Spinal cord (tissue), 10 donors: Measurements from ENCODE around the gene XRCC2. TPM values are rescaled to one million over a fixed set of nuclear protein-coding genes. Genes with fewer than 3 reads are reported as not detected.
"Not testable (repeated sequence)": the region's sequence is repeated elsewhere in the genome, so short reads cannot be mapped to it uniquely, and the experiment has no call there.

Source experiments
- DNase-seq, 6 donors: peaks; one replicate each; pipeline versions ENCODE4 v3.0.0 to v3.0.0-alpha.2; 2013 to 2015; ENCODE audit warnings: low spot score in 6 of 6, low read depth in 4 of 6
- H3K27ac ChIP-seq: one replicate; pipeline ENCODE4 v1.5.1; 2013; ENCODE audit warnings: low read depth, low read length, control low read depth
- H3K27me3 ChIP-seq: one replicate; pipeline ENCODE4 v1.6.1; 2013; ENCODE audit warnings: low read length; ENCODE audit not compliant: control insufficient read depth, insufficient read depth
- H3K36me3 ChIP-seq: one replicate; pipeline ENCODE4 v1.6.1; 2013; ENCODE audit warnings: low read length; ENCODE audit not compliant: control insufficient read depth, insufficient read depth
- H3K4me1 ChIP-seq: one replicate; pipeline ENCODE4 v1.6.1; 2013; ENCODE audit warnings: low read length; ENCODE audit not compliant: control insufficient read depth, insufficient read depth
- H3K4me3 ChIP-seq: one replicate; pipeline ENCODE4 v1.5.1; 2013; ENCODE audit warnings: low read depth, low read length, control low read depth
- H3K9me3 ChIP-seq: one replicate; pipeline ENCODE4 v1.6.1; 2013; ENCODE audit warnings: low read length; ENCODE audit not compliant: control insufficient read depth, insufficient read depth
- WGBS: methylation state at CpG from one replicate; pipeline ENCODE4 v1.1.5; 2013; ENCODE audit warnings: missing lambda C conversion rate; ENCODE audit not compliant: insufficient coverage; 5-methylcytosine and 5-hydroxymethylcytosine counted together
- polyA plus RNA-seq, 2 donors: library from polyadenylated mRNA; unstranded; fragments of 120-200 nt; gene quantifications; one replicate each; pipeline ENCODE4 v1.2.1, GENCODE V29; 2013; ENCODE audit not compliant: insufficient read length in 2 of 2
- total RNA-seq, 2 donors: library from RNA; depleted of rRNA in 1 of 2; stranded (reverse); fragments of 120-200 nt in 1 of 2; fragments of >200 nt in 1 of 2; gene quantifications; one replicate each; pipeline versions ENCODE4 v1.2.3 to v1.2.4, GENCODE V29; 2013 to 2014
- donor health status: healthy.

Gene XRCC2
- total and polyA plus RNA-seq, 4 donors, result 3.9 to 5.9 (median 4.5) TPM

- H3K4me1 ChIP-seq, H3K4me3 ChIP-seq, H3K27me3 ChIP-seq, H3K27ac ChIP-seq, H3K36me3 ChIP-seq, DNase-seq, H3K9me3 ChIP-seq: not testable (repeated sequence)
- 63% methylated on average over 2 of the region's 12 CpGs for WGBS
These were observed 21.5 kb upstream of the XRCC2 start for GRCh38 chr7:152697268-152697974.

- not testable (repeated sequence) for H3K4me3 ChIP-seq, H3K27ac ChIP-seq, H3K9me3 ChIP-seq, DNase-seq, H3K36me3 ChIP-seq, H3K4me1 ChIP-seq, H3K27me3 ChIP-seq
- no CpG with 5 or more reads among the region's 2 CpGs for WGBS
These were observed 16.3 kb upstream of the XRCC2 start for GRCh38 chr7:152692196-152692595.

DNA sequence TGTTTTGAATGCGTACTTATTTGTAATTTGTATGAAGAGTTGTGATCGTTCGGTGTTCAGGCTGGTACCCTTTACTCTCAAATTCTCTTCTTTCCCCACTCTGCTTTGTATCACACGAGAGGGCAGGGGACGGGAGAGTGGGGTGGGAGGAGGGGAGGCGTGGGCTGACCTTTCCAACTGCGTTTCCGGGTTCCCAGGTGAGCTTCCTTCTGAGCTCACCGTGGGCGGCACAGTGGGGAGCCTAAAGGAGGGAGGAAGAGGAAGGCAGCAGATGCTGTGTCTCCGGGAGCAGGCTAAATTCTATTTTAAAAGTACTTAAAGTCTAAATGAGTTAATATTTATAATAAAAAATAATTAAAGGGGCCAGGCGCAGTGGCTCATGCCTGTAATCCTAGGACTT, 7.4 kb upstream of the XRCC2 start:
- Histone ChIP-seq H3K27me3 (no peaks in the 10 kb centered on the region), H3K36me3 (no peaks in the 10 kb centered on the region), H3K27ac (no peak overlapping the region), H3K4me1 (no peaks in the 10 kb centered on the region), H3K9me3 (no peaks in the 10 kb centered on the region), H3K4me3 (no peak overlapping the region)
- 55% methylated on average over 2 of the region's 12 CpGs for WGBS
- DNase-seq, result no peak

- no peak for DNase-seq
- WGBS, result 83% methylated on average over 7 of the region's 11 CpGs
- H3K9me3 ChIP-seq, result no peaks in the 10 kb centered on the region
- peaks cover 9% of the 10 kb centered on the region for H3K4me1 ChIP-seq
- H3K36me3 ChIP-seq, result no peaks in the 10 kb centered on the region
- H3K4me3 ChIP-seq, result no peak overlapping the region
- H3K27me3 ChIP-seq, result no peaks in the 10 kb centered on the region
- no peak overlapping the region for H3K27ac ChIP-seq
These were observed 2.1 kb upstream of the XRCC2 start for GRCh38 chr7:152677808-152678670.

DNA sequence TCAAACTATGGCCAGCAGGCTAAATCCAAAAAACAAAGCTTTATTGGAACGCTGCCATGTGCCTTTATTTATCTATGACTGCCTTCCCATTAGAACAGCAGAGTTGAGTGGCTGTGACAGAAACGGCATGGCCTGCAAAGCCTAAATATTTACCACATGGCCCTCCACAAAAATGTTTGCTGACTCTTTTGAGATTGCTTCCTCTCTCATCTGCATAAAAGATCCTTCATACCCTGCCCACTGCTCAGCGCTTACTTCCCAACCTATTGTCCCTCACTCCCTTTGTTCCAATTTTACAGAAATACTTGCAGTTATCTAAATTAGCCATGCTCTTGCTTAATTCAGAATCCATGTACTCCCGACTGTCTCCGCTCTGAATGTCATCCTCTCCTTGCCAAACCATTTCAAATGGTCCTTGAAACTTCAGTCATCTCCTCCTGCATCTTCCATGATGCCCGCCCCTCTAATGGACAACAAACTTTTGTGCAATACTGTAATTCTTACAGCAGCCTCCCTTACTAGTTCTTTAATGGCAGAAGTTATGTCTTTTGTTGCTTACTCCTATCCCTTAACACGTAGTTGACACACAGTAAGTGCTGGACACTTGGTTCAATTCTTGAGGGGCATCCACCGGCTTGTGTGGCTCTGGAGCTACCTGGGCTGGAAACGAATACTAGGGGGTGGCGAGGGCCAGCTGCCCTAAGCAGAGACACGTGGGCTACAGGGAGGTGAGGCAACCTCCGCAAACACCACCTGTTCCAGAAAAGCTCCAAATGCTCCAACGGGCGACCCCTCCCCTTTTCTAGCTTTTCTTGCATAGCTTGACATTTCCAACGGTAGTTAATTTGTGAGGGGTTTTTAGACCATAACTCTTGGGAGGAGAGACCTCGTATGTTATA, 832 bp downstream of the XRCC2 start:
- peaks cover 9% of the 10 kb centered on the region for H3K4me1 ChIP-seq
- H3K36me3 ChIP-seq, result no peaks in the 10 kb centered on the region
- peak overlapping the region; percentile 61 for H3K4me3 ChIP-seq
- no peaks in the 10 kb centered on the region for H3K27me3 ChIP-seq
- peak in 1 of 6 donors; percentile 13 for DNase-seq
- H3K9me3 ChIP-seq, result no peaks in the 10 kb centered on the region
- 13% methylated on average over 11 of the region's 16 CpGs for WGBS
- no peak overlapping the region for H3K27ac ChIP-seq

DNA sequence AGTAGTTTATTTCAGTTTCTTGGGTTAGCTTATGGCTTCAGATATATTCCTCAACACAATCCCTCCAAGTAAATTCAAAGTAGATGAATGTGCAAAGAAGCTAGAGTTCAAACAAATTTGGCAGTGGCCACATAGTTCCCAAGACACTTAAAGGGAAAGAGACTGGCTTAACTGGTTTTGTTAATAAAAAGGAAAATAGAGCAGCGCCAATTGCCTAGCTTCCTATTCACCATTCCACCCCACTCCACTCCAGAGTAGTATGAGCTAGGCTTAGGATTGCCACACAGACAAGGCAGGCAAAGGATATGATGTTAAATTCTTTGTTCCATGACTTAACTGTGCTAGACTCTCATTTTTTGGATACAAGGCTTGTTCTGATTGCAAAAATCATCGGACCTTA, 2.0 kb downstream of the XRCC2 start:
- WGBS, result 100% methylated on average over 1 of the region's 2 CpGs
- no peak for DNase-seq
- Histone ChIP-seq H3K36me3 (no peaks in the 10 kb centered on the region), H3K9me3 (no peaks in the 10 kb centered on the region), H3K27ac (no peak overlapping the region), H3K27me3 (no peaks in the 10 kb centered on the region), H3K4me1 (peaks cover 9% of the 10 kb centered on the region), H3K4me3 (no peak overlapping the region)

GRCh38 chr7:152672626-152673025, 3.3 kb downstream of the XRCC2 start:
- Histone ChIP-seq H3K27ac (no peak overlapping the region), H3K4me3 (no peak overlapping the region), H3K36me3 (no peaks in the 10 kb centered on the region), H3K4me1 (peaks cover 9% of the 10 kb centered on the region), H3K9me3 (no peaks in the 10 kb centered on the region), H3K27me3 (no peaks in the 10 kb centered on the region)
- WGBS, result no CpG with 5 or more reads among the region's 1 CpG
- DNase-seq, result no peak

GRCh38 chr7:152669758-152670157, 6.2 kb downstream of the XRCC2 start:
- WGBS, result 86% methylated on average over 1 of the region's 4 CpGs
- no peaks in the 10 kb centered on the region for H3K27me3 ChIP-seq
- H3K27ac ChIP-seq, result no peak overlapping the region
- no peaks in the 10 kb centered on the region for H3K9me3 ChIP-seq
- H3K4me3 ChIP-seq, result no peak overlapping the region
- H3K4me1 ChIP-seq, result no peaks in the 10 kb centered on the region
- H3K36me3 ChIP-seq, result no peaks in the 10 kb centered on the region
- DNase-seq, result no peak

GRCh38 chr7:152668975-152669374, 7.0 kb downstream of the XRCC2 start:
- Histone ChIP-seq H3K27ac (no peak overlapping the region), H3K27me3 (no peaks in the 10 kb centered on the region), H3K9me3 (no peaks in the 10 kb centered on the region), H3K4me1 (no peaks in the 10 kb centered on the region), H3K4me3 (no peak overlapping the region), H3K36me3 (no peaks in the 10 kb centered on the region)
- WGBS, result no CpG with 5 or more reads among the region's 1 CpG
- DNase-seq, result no peak
